ES-I3 (cell line): ENCODE results near the gene LPO.

Experiments
- H3K36me3 ChIP-seq: 2 replicates; pipeline ENCODE4 v1.6.1; 2013; ENCODE audit warnings: mild to moderate bottlenecking, low read length, control low read depth, moderate library complexity; ENCODE audit not compliant: insufficient read depth
- H3K4me1 ChIP-seq: 2 replicates; pipeline ENCODE4 v1.6.1; 2013; ENCODE audit warnings: mild to moderate bottlenecking, control low read depth, low read length; ENCODE audit not compliant: insufficient read depth
- H3K9ac ChIP-seq: 2 replicates; pipeline ENCODE4 v1.6.1; 2013; ENCODE audit warnings: low read depth, mild to moderate bottlenecking, low read length, moderate library complexity
- H3K9me3 ChIP-seq: 2 replicates; pipeline ENCODE4 v1.6.1; 2013; ENCODE audit warnings: mild to moderate bottlenecking, low read length, moderate library complexity; ENCODE audit not compliant: control insufficient read depth, insufficient read depth

The LPO gene

DNA sequence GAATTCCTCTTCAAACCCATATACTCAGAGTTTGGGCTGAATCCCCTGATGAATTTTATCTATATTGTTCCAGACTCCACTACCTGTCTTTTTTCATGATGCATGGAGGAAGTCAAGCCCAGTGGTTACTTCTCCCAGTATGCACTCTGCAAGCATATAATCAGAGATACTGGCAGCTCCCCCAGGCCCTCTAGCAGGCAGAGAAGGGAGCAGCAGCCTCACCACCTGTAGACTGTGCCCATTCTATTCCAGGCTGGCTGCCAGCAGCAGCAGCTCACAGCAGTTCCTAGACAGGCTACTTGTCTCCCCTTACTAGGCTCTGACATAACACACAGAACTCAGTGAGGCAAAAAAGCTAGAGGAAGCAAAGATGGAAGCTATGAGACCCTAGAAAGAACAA lies 22.7 kb upstream of the LPO start:
- Histone ChIP-seq H3K4me1 (peaks cover 3% of the 10 kb centered on the region; the same call in 1 of the 2 replicates), H3K36me3 (peaks cover 7% of the 10 kb centered on the region; the same call in 1 of the 2 replicates), H3K9ac (no peak overlapping the region), H3K9me3 (no peaks in the 10 kb centered on the region)

- H3K9ac ChIP-seq = no peak overlapping the region
- H3K36me3 ChIP-seq = no peaks in the 10 kb centered on the region
- H3K4me1 ChIP-seq = peaks cover 3% of the 10 kb centered on the region; the same call in 1 of the 2 replicates
- H3K9me3 ChIP-seq = no peaks in the 10 kb centered on the region
Observed at GRCh38 chr17:58217766-58218165, 20.6 kb upstream of the LPO start.

DNA sequence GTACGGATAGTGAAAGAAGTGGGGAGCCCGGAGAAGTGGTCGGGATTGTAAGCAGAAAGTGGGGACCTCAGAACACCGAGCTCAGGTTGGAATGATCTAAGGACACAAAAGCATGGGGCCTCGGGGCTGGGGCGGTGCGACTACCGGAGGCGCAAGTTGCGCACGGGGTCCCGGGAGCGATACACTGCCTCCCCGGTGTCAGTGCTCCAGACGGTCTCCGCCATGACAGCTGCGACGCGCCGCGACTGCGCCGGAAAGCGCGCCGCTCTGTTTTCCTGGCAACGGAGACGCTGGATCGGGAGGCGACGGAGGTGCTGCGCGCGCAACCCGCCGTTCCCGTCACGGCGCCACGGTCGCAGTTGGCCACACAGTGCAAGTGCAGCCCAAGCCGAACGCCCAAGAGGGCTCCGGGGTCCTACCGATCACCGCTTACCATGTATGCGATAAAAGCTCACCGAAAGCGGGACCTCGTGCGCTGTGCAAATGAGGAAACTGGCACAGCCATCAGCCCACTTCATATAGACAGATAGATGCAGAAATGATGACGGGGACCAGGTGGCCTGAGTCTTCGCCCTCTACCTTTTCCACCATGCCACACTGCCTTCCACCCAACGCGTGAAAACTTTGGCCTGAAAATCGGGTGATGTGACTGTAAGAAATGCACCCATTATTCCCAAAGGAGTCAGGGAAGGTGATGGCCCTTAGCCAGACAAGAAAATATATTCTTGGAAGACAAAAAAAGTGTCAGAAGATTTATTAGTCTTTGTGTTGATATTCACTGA lies 19.2 kb upstream of the LPO start, which contains the start of gene MKS1:
Gene MKS1 (minus strand): TSS at position 249 of the 782 bp plus-strand sequence. CDS start 25 bp downstream, at position 224.
- H3K9me3 ChIP-seq = no peaks in the 10 kb centered on the region
- peak within 1 kb of the TSS; percentile 88 for H3K9ac ChIP-seq
- no peaks in the 10 kb centered on the region for H3K36me3 ChIP-seq
- H3K4me1 ChIP-seq = peaks cover 5% of the 10 kb centered on the region

- Histone ChIP-seq H3K4me1 (peaks cover 9% of the 10 kb centered on the region), H3K36me3 (no peaks in the 10 kb centered on the region), H3K9ac (peak overlapping the region; percentile 88; the same call in 1 of the 2 replicates), H3K9me3 (no peaks in the 10 kb centered on the region)
Observed at GRCh38 chr17:58219789-58220183, 18.6 kb upstream of the LPO start.

GRCh38 chr17:58224315-58224714 lies 14.1 kb upstream of the LPO start:
- H3K36me3 ChIP-seq = no peaks in the 10 kb centered on the region
- H3K9ac ChIP-seq = no peak overlapping the region
- H3K4me1 ChIP-seq = peaks cover 18% of the 10 kb centered on the region
- no peaks in the 10 kb centered on the region for H3K9me3 ChIP-seq

GRCh38 chr17:58227733-58228132 lies 10.7 kb upstream of the LPO start:
- Histone ChIP-seq H3K9ac (no peak overlapping the region), H3K36me3 (no peaks in the 10 kb centered on the region), H3K9me3 (no peaks in the 10 kb centered on the region), H3K4me1 (peaks cover 19% of the 10 kb centered on the region)

DNA sequence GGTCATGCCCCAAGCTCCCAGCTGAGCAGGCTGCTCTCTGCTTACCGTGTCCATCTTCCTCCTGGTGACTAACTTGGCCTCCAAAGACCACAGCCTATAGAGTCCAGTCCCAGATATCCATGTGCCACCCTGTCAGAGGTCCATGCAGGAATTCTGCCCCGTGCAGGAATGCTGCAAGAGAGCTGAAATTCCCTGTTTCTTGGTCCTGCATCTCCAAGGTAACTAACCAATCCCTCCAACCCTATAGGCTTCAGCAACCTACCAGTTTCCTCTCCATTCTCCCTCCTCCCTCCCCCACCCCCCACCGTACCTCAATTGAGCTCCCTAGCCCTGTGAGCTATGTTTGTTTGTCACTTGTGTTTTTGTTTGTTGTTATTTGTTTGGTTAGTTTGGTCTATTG lies 9.7 kb upstream of the LPO start:
- peaks cover 21% of the 10 kb centered on the region for H3K4me1 ChIP-seq
- H3K9ac ChIP-seq = no peak overlapping the region
- no peaks in the 10 kb centered on the region for H3K36me3 ChIP-seq
- H3K9me3 ChIP-seq = no peaks in the 10 kb centered on the region

GRCh38 chr17:58229384-58229783 lies 9.0 kb upstream of the LPO start:
- Histone ChIP-seq H3K36me3 (no peaks in the 10 kb centered on the region), H3K4me1 (peaks cover 18% of the 10 kb centered on the region), H3K9me3 (no peaks in the 10 kb centered on the region), H3K9ac (no peak overlapping the region; the same call in 1 of the 2 replicates)

GRCh38 chr17:58229881-58230280 lies 8.5 kb upstream of the LPO start:
- H3K36me3 ChIP-seq = no peaks in the 10 kb centered on the region
- no peaks in the 10 kb centered on the region for H3K9me3 ChIP-seq
- peaks cover 15% of the 10 kb centered on the region for H3K4me1 ChIP-seq
- H3K9ac ChIP-seq = no peak overlapping the region

GRCh38 chr17:58231641-58232040 lies 6.7 kb upstream of the LPO start:
- H3K4me1 ChIP-seq = peaks cover 15% of the 10 kb centered on the region

GRCh38 chr17:58232707-58233156 lies 5.7 kb upstream of the LPO start:
- Histone ChIP-seq H3K36me3 (no peaks in the 10 kb centered on the region), H3K9ac (no peak overlapping the region), H3K9me3 (no peaks in the 10 kb centered on the region), H3K4me1 (peaks cover 15% of the 10 kb centered on the region)

More at GRCh38 chr17:58231641-58232040, 6.7 kb upstream of the LPO start:
- H3K36me3 ChIP-seq = no peaks in the 10 kb centered on the region
- H3K9ac ChIP-seq = no peak overlapping the region
- no peaks in the 10 kb centered on the region for H3K9me3 ChIP-seq

GRCh38 chr17:58233543-58233942 lies 4.8 kb upstream of the LPO start:
- Histone ChIP-seq H3K36me3 (no peaks in the 10 kb centered on the region), H3K4me1 (peaks cover 13% of the 10 kb centered on the region), H3K9ac (no peak overlapping the region), H3K9me3 (no peaks in the 10 kb centered on the region)

- H3K36me3 ChIP-seq = no peaks in the 10 kb centered on the region
Observed at GRCh38 chr17:58234512-58234911, 3.9 kb upstream of the LPO start.

GRCh38 chr17:58235821-58236220 lies 2.6 kb upstream of the LPO start:
- Histone ChIP-seq H3K9ac (no peak overlapping the region), H3K36me3 (no peaks in the 10 kb centered on the region), H3K9me3 (no peaks in the 10 kb centered on the region), H3K4me1 (peaks cover 6% of the 10 kb centered on the region; the same call in 1 of the 2 replicates)

More at GRCh38 chr17:58234512-58234911, 3.9 kb upstream of the LPO start:
- Histone ChIP-seq H3K4me1 (peaks cover 6% of the 10 kb centered on the region; the same call in 1 of the 2 replicates), H3K9ac (no peak overlapping the region), H3K9me3 (no peaks in the 10 kb centered on the region)

- no peaks in the 10 kb centered on the region for H3K9me3 ChIP-seq
Observed at GRCh38 chr17:58236394-58236793, 2.0 kb upstream of the LPO start.

More at GRCh38 chr17:58236394-58236793, 2.0 kb upstream of the LPO start:
- no peaks in the 10 kb centered on the region for H3K36me3 ChIP-seq
- no peak overlapping the region for H3K9ac ChIP-seq
- peaks cover 6% of the 10 kb centered on the region; the same call in 1 of the 2 replicates for H3K4me1 ChIP-seq
